ENCODE data around the gene ADARB1. TPM values are rescaled to one million over a fixed set of nuclear protein-coding genes. Genes with fewer than 3 reads are reported as not detected.

Gene ADARB1
- total and polyA plus RNA-seq, 2 experiments from 2014 or later: 16.0 to 17.3 TPM

- H4K20me1 ChIP-seq (ENCODE audit: insufficient read depth, poor library complexity, severe bottlenecking): no peaks in the 10 kb centered on the region
- H3K9me2 ChIP-seq (replicated peaks; ENCODE audit: insufficient read depth): no peaks in the 10 kb centered on the region
- H3K9me3 ChIP-seq (ENCODE audit: low read depth): peaks cover 5% of the 10 kb centered on the region
- no peaks in the 10 kb centered on the region for H3K36me3 ChIP-seq (replicated peaks; ENCODE audit: insufficient read depth, low read depth)
- no peaks in the 10 kb centered on the region for H3K27me3 ChIP-seq
- H3K4me2 ChIP-seq: no peak overlapping the region
- no peak overlapping the region for H3K4me3 ChIP-seq
- no peak for DNase-seq (ENCODE audit: low spot score)
- no peaks in the 10 kb centered on the region for H3K4me1 ChIP-seq (ENCODE audit: insufficient read depth)
- TF ChIP-seq CTCF (IDR thresholded peaks at IDR 0.05; ENCODE audit: poor library complexity): no peak
- no peak for TF ChIP-seq EZH2 (IDR thresholded peaks at IDR 0.05; ENCODE audit: borderline replicate concordance)
- TF ChIP-seq EZH2phosphoT487 (IDR thresholded peaks at IDR 0.05; ENCODE audit: low read depth, severe bottlenecking, unreplicated experiment): no peak
- H3K27ac ChIP-seq: no peak overlapping the region
- H2AFZ ChIP-seq: no peak overlapping the region
- 79% methylated on average over 8 of the region's 8 CpGs for WGBS (ENCODE audit: low lambda C conversion rate, missing lambda C conversion rate)
- no peaks in the 10 kb centered on the region for H3K79me2 ChIP-seq
Measured at GRCh38 chr21:45244799-45245340, 170.5 kb downstream of the ADARB1 start.

GRCh38 chr21:45246386-45247320 is 172.3 kb downstream of the ADARB1 start:
- peaks cover 5% of the 10 kb centered on the region for H3K9me3 ChIP-seq (ENCODE audit: low read depth)

GRCh38 chr21:45248301-45248892 is 174.0 kb downstream of the ADARB1 start:
- no peaks in the 10 kb centered on the region for H3K27me3 ChIP-seq
- H2AFZ ChIP-seq: peak overlapping the region; percentile 25
- no peak overlapping the region for H3K4me3 ChIP-seq
- H3K4me1 ChIP-seq (ENCODE audit: insufficient read depth): no peaks in the 10 kb centered on the region
- WGBS (ENCODE audit: low lambda C conversion rate, missing lambda C conversion rate): 45% methylated on average over 13 of the region's 13 CpGs
- TF ChIP-seq EZH2 (IDR thresholded peaks at IDR 0.05; ENCODE audit: borderline replicate concordance): no peak
- no peak for TF ChIP-seq CTCF (IDR thresholded peaks at IDR 0.05; ENCODE audit: poor library complexity)
- TF ChIP-seq EZH2phosphoT487 (IDR thresholded peaks at IDR 0.05; ENCODE audit: low read depth, severe bottlenecking, unreplicated experiment): no peak
- H4K20me1 ChIP-seq (ENCODE audit: insufficient read depth, poor library complexity, severe bottlenecking): no peaks in the 10 kb centered on the region
- peak overlapping the region; percentile 69 for H3K4me2 ChIP-seq
- H3K36me3 ChIP-seq (replicated peaks; ENCODE audit: insufficient read depth, low read depth): no peaks in the 10 kb centered on the region
- DNase-seq (ENCODE audit: low spot score): no peak
- H3K9me2 ChIP-seq (replicated peaks; ENCODE audit: insufficient read depth): no peaks in the 10 kb centered on the region
- no peaks in the 10 kb centered on the region for H3K79me2 ChIP-seq
- H3K27ac ChIP-seq: no peak overlapping the region
- peaks cover 5% of the 10 kb centered on the region for H3K9me3 ChIP-seq (ENCODE audit: low read depth)

More at GRCh38 chr21:45246386-45247320, 172.3 kb downstream of the ADARB1 start:
- Histone ChIP-seq H4K20me1 (ENCODE audit: insufficient read depth, poor library complexity, severe bottlenecking) (no peaks in the 10 kb centered on the region), H3K9me2 (replicated peaks; ENCODE audit: insufficient read depth) (no peaks in the 10 kb centered on the region), H3K4me1 (ENCODE audit: insufficient read depth) (no peaks in the 10 kb centered on the region), H2AFZ (no peak overlapping the region), H3K79me2 (no peaks in the 10 kb centered on the region), H3K27ac (no peak overlapping the region), H3K4me2 (no peak overlapping the region), H3K4me3 (no peak overlapping the region), H3K36me3 (replicated peaks; ENCODE audit: insufficient read depth, low read depth) (no peaks in the 10 kb centered on the region), H3K27me3 (no peaks in the 10 kb centered on the region)
- no peak for DNase-seq (ENCODE audit: low spot score)
- 89% methylated on average over 20 of the region's 20 CpGs for WGBS (ENCODE audit: low lambda C conversion rate, missing lambda C conversion rate)
- no peak for TF ChIP-seq EZH2 (IDR thresholded peaks at IDR 0.05; ENCODE audit: borderline replicate concordance)
- TF ChIP-seq CTCF (IDR thresholded peaks at IDR 0.05; ENCODE audit: poor library complexity): no peak
- no peak for TF ChIP-seq EZH2phosphoT487 (IDR thresholded peaks at IDR 0.05; ENCODE audit: low read depth, severe bottlenecking, unreplicated experiment)
